Stimulated activated naive CD8-positive, alpha-beta T cell treated with anti-CD3 and anti-CD28 coated beads, Interleukin-15, amount 100 ng/mL, for 72 hours (primary cell): Measurements from ENCODE around the gene FOXP1.

Experiments
- ATAC-seq: fragments of 150-1000 bp; cut with Tn5 transposase; 2 replicates; pipeline ENCODE4 v1.10.0; 2021; ENCODE audit warnings: mild to moderate bottlenecking, moderate library complexity
- DNase-seq, 2 donors: peaks; one replicate each; pipeline ENCODE4 v3.0.0; 2021 to 2022
- H3K27ac Mint-ChIP-seq, 2 donors: one replicate each; pipeline ENCODE4 v1.8.0; 2022; ENCODE audit warnings: mild to moderate bottlenecking in 2 of 2, mixed read lengths in 2 of 2, moderate library complexity in 2 of 2
- H3K27me3 Mint-ChIP-seq: one replicate; pipeline ENCODE4 v1.8.0; 2022; ENCODE audit warnings: mixed read lengths
- H3K4me1 Mint-ChIP-seq: one replicate; pipeline ENCODE4 v1.8.0; 2022; ENCODE audit warnings: mild to moderate bottlenecking, mixed read lengths
- H3K4me3 Mint-ChIP-seq, 2 donors: one replicate each; pipeline ENCODE4 v1.8.0; 2022; ENCODE audit warnings: mild to moderate bottlenecking in 2 of 2, mixed read lengths in 2 of 2, moderate library complexity in 1 of 2
- H3K9me3 Mint-ChIP-seq, 2 donors: one replicate each; pipeline ENCODE4 v1.8.0; 2022; ENCODE audit warnings: mixed read lengths in 2 of 2

Gene FOXP1

DNA sequence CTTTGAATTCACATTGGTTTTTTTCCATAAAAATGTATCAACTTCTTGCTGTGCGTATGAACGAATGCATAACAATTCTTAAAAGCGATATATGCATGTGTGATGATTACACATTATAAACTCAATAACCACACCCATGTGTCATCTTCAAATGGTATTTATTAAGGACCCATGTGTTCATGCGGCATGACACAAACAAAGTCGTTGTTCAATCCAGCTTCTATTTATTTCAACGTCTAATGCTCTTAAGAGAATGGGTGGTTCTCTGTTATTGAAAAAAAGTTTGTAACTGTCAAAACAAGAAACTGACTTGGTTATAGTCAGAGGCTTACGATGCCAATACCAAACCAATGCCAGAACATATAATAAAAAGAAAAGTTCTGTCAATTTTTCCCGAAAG is 195.9 kb downstream of the FOXP1 start:
- H3K27me3 Mint-ChIP-seq: no peaks in the 10 kb centered on the region
- peak overlapping the region; percentile 41 to 65 for H3K4me3 Mint-ChIP-seq
- H3K27ac Mint-ChIP-seq: peak overlapping the region in 1 of 2 donors; percentile 65
- H3K9me3 Mint-ChIP-seq: no peaks in the 10 kb centered on the region
- ATAC-seq: no peak
- peaks cover 81% of the 10 kb centered on the region for H3K4me1 Mint-ChIP-seq
- no peak for DNase-seq

DNA sequence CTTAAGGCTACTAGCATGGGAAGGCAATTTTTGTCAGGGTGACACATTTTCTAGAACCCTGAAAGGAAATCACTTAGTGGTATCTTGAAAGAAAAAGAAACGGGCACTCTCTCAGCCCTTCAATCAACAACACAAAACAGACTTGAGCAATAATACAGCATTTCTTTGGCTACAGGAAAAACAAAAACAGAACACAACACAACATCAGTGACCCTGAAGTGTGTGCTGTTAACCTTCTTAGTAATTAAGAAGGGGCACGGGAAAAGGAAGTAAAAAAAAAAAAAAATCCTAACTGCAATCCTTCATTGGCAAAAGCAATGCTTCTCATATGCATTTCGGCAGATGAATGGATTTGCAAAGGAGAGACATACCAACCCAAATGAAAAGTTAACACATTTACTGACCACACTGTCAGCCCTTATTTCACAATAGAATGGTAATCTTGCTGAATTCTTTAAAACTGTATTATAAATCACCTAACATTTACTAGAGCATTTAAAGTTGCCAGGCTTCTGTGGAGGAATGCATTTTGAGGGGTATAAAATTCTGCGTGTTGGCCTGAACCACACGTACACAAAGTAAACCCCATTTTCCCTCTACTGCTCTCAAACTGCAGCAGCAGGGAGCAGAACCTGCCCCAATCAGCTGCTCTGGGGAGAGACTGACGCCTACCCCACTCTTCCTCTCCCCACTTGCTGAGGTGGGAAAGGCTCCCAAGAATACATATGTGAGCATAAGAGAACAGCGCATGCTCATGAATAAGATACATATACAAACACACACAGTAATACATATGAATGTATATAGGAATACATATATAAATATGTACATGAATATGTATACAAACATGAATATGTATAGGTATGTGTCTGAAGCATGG is 198.5 kb downstream of the FOXP1 start:
- Mint-ChIP-seq H3K27ac (peak overlapping the region; percentile 81 to 96), H3K4me1 (peaks cover 89% of the 10 kb centered on the region), H3K4me3 (peak overlapping the region; percentile 73 to 77), H3K27me3 (no peaks in the 10 kb centered on the region), H3K9me3 (no peaks in the 10 kb centered on the region)
- ATAC-seq: peak; percentile 40
- no peak for DNase-seq

DNA sequence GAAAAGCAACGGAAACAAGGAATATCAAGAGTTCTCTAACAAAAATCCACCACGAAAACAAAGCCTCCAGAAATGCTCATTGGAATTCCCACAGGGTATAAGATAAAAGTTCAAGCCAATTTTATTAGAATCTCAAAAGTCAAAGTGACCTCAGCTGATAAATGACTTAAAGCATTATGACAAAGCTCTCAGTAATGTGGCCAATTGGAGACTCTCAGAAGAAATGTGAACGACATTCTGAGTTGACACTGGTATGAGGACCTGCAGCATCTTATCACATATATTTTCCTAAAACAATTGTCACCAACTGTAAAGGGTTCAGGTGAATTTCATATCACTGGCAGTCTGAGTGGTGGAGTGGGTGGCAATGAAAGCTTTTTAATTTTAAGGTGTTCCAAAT is 199.1 kb downstream of the FOXP1 start:
- Mint-ChIP-seq H3K4me1 (peaks cover 92% of the 10 kb centered on the region), H3K27ac (peak overlapping the region; percentile 81 to 96), H3K27me3 (no peaks in the 10 kb centered on the region), H3K9me3 (no peaks in the 10 kb centered on the region), H3K4me3 (peak overlapping the region; percentile 73 to 77)
- DNase-seq (no peak), ATAC-seq (peak; percentile 54)

- no peak for ATAC-seq
- Mint-ChIP-seq H3K9me3 (no peaks in the 10 kb centered on the region), H3K4me1 (peaks cover 94% of the 10 kb centered on the region), H3K27ac (peak overlapping the region in 1 of 2 donors; percentile 79), H3K27me3 (no peaks in the 10 kb centered on the region), H3K4me3 (peak overlapping the region; percentile 7 to 36)
- no peak for DNase-seq
Observed at GRCh38 chr3:71380096-71380495, 203.4 kb downstream of the FOXP1 start.

GRCh38 chr3:71378509-71378908 is 205.0 kb downstream of the FOXP1 start:
- Mint-ChIP-seq H3K27ac (peak overlapping the region in 1 of 2 donors; percentile 40), H3K9me3 (no peaks in the 10 kb centered on the region), H3K4me1 (peaks cover 94% of the 10 kb centered on the region), H3K4me3 (no peak overlapping the region), H3K27me3 (no peaks in the 10 kb centered on the region)
- DNase-seq: no peak
- no peak for ATAC-seq

DNA sequence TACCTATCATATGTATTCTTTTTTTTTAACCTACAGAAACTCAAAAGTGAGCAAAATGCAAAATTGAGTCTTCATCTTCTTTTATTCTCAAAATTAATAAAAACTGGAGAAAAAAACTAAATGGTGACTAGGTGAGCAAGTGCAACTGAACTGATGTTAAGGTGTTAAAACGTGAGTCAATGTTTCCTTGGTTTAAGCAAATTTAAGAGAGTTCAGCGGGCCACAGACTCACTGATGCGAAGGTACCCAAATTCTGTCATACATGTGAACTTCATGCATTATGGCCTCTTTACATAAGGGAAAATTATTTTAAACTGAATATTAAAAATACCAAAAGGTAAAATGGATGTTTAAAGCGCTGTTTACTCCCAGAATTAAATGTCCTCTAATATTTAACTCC is 206.6 kb downstream of the FOXP1 start:
- H3K9me3 Mint-ChIP-seq: no peaks in the 10 kb centered on the region
- H3K27ac Mint-ChIP-seq: peak overlapping the region; percentile 67 to 80
- DNase-seq (peak in 1 of 2 donors; percentile 42), ATAC-seq (peak; percentile 68)
- H3K4me1 Mint-ChIP-seq: peaks cover 94% of the 10 kb centered on the region
- H3K4me3 Mint-ChIP-seq: peak overlapping the region; percentile 12 to 43
- H3K27me3 Mint-ChIP-seq: no peaks in the 10 kb centered on the region

GRCh38 chr3:71376503-71376902 is 207.0 kb downstream of the FOXP1 start:
- DNase-seq: no peak
- no peak for ATAC-seq
- Mint-ChIP-seq H3K27me3 (no peaks in the 10 kb centered on the region), H3K9me3 (no peaks in the 10 kb centered on the region), H3K4me1 (peaks cover 94% of the 10 kb centered on the region), H3K4me3 (peak overlapping the region; percentile 12 to 43), H3K27ac (peak overlapping the region in 1 of 2 donors; percentile 80)

DNA sequence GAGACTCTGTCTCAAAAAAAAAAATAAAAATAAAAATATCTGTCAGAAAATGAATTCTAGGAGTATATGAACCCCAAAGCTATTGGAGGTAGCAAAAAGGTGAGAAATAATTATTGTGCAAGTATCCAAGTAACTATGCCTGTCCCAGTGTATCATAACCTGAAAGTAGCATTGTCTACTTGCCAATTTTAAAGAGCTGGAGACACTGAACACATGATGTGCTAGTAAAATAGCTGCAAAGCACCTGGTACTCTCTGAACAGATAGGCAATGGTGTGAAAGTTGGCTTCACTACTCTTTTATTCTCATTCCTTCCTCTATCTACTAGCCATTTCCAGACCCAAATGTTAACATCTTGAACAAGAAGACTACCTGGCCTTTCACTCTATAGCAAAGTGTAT is 208.9 kb downstream of the FOXP1 start:
- no peaks in the 10 kb centered on the region for H3K27me3 Mint-ChIP-seq
- no peak overlapping the region for H3K27ac Mint-ChIP-seq
- H3K4me3 Mint-ChIP-seq: no peak overlapping the region
- no peaks in the 10 kb centered on the region for H3K9me3 Mint-ChIP-seq
- peaks cover 95% of the 10 kb centered on the region for H3K4me1 Mint-ChIP-seq
- DNase-seq (no peak), ATAC-seq (no peak)

GRCh38 chr3:71372911-71373637 is 210.5 kb downstream of the FOXP1 start:
- Mint-ChIP-seq H3K27ac (peak overlapping the region in 1 of 2 donors; percentile 81), H3K4me1 (peaks cover 92% of the 10 kb centered on the region), H3K4me3 (peak overlapping the region; percentile 54 to 62), H3K27me3 (no peaks in the 10 kb centered on the region), H3K9me3 (no peaks in the 10 kb centered on the region)
- peak; percentile 97 for ATAC-seq
- peak in 1 of 2 donors; percentile 33 for DNase-seq

DNA sequence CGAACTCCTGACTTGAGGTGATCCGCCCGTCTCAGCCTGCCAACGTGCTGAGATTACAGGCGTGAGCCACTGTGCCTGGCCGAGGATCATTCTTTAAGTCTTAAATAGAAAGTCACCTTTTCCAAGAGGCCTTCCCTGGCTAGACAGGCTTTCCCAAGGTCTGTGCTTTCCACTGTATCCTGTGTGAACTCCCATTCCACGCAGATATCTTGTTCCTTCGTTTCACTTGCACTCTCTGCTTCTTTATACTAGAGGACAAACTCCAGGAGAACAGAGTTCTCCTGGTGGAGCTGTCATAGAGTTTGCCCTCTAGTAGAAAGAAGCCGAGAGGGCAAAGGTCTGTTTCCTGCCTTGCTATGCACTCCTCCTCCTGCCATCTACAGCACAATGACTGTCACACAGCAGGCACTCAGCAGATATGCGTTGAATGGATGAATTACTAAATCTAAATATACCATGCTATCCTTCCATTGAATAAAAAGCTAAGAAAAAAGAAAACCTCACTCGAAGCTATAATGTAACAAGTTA is 211.2 kb downstream of the FOXP1 start:
- no peak for DNase-seq
- Mint-ChIP-seq H3K4me3 (peak overlapping the region; percentile 54 to 62), H3K27me3 (no peaks in the 10 kb centered on the region), H3K27ac (no peak overlapping the region), H3K9me3 (no peaks in the 10 kb centered on the region), H3K4me1 (peaks cover 89% of the 10 kb centered on the region)
- ATAC-seq: peak; percentile 30

DNA sequence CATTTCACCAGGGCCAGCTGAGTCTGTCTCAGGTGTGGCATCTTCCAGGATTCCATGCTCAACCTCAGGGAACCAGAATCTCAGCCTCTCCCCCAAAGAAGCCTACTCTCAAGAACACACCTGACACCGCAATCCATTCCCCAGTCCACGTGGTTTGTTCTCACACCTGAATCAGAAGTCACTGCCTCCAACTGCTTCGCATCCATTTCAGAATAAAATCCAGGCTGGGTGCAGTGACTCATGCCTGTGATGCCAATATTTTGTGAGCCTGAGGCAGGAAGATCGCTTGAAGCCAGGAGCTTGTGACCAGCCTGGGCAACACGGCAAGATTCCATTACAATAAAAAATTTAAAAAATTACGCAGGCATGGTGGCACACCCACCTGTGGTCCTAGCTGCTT is 212.2 kb downstream of the FOXP1 start:
- H3K27ac Mint-ChIP-seq: peak overlapping the region in 1 of 2 donors; percentile 21
- no peaks in the 10 kb centered on the region for H3K9me3 Mint-ChIP-seq
- no peaks in the 10 kb centered on the region for H3K27me3 Mint-ChIP-seq
- H3K4me1 Mint-ChIP-seq: peaks cover 88% of the 10 kb centered on the region
- DNase-seq (no peak), ATAC-seq (no peak)
- H3K4me3 Mint-ChIP-seq: no peak overlapping the region

DNA sequence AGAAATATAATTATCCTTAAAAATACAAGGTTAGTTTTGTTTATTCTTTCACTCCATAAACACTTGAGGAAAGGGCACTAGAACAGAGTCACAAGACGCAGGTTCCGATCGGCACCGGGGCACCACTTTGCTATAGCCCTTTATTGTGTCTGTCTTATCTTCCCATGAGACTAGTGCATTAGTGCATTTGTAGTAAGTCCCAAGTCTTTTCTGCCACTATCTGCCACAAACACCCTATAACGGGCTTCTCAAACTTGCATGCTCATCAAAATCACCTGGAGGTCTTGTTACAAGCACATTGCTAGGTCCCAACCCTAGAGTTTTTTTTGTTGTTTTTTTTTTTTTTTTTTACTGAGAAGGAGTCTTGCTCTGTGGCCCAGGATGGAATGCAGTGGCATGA is 213.1 kb downstream of the FOXP1 start:
- no peak overlapping the region for H3K27ac Mint-ChIP-seq
- no peak for DNase-seq
- no peaks in the 10 kb centered on the region for H3K27me3 Mint-ChIP-seq
- peaks cover 88% of the 10 kb centered on the region for H3K4me1 Mint-ChIP-seq
- no peak for ATAC-seq
- no peak overlapping the region for H3K4me3 Mint-ChIP-seq
- no peaks in the 10 kb centered on the region for H3K9me3 Mint-ChIP-seq

- no peak overlapping the region for H3K27ac Mint-ChIP-seq
Observed at GRCh38 chr3:71369701-71370391, 213.7 kb downstream of the FOXP1 start.

GRCh38 chr3:71366988-71367604 is 216.4 kb downstream of the FOXP1 start:
- H3K4me1 Mint-ChIP-seq: peaks cover 82% of the 10 kb centered on the region
- H3K27ac Mint-ChIP-seq: no peak overlapping the region
- H3K4me3 Mint-ChIP-seq: peak overlapping the region in 1 of 2 donors; percentile 11
- no peak for DNase-seq
- no peaks in the 10 kb centered on the region for H3K9me3 Mint-ChIP-seq
- peak; percentile 45 for ATAC-seq
- no peaks in the 10 kb centered on the region for H3K27me3 Mint-ChIP-seq

More at GRCh38 chr3:71369701-71370391, 213.7 kb downstream of the FOXP1 start:
- ATAC-seq (no peak), DNase-seq (no peak)
- Mint-ChIP-seq H3K9me3 (no peaks in the 10 kb centered on the region), H3K27me3 (no peaks in the 10 kb centered on the region), H3K4me3 (no peak overlapping the region), H3K4me1 (peaks cover 88% of the 10 kb centered on the region)

- Mint-ChIP-seq H3K27me3 (no peaks in the 10 kb centered on the region), H3K4me3 (peak overlapping the region in 1 of 2 donors; percentile 74), H3K4me1 (peaks cover 86% of the 10 kb centered on the region), H3K27ac (peak overlapping the region in 1 of 2 donors; percentile 76), H3K9me3 (no peaks in the 10 kb centered on the region)
- DNase-seq (no peak), ATAC-seq (no peak)
Observed at GRCh38 chr3:71361334-71361890, 222.1 kb downstream of the FOXP1 start.
